ENCODE results near the gene TP53I11.

- TF ChIP-seq EP300 (IDR thresholded peaks at IDR 0.05) = no peak
- no peak for TF ChIP-seq POLR2AphosphoS5 (IDR thresholded peaks at IDR 0.05)
These were observed 27.6 kb downstream of the TP53I11 start for GRCh38 chr11:44923115-44923514.

Measured in gastroesophageal sphincter (tissue), 2 donors.